Small intestine (tissue), 7 donors: ENCODE measurements around the gene ABL2. TPM values are rescaled to one million over a fixed set of nuclear protein-coding genes. Genes with fewer than 3 reads are reported as not detected.
"Not testable (repeated sequence)": the region's sequence is repeated elsewhere in the genome, so short reads cannot be mapped to it uniquely, and the experiment has no call there.

Experiments used
- DNase-seq, 2 donors: peaks; one replicate each; pipeline versions ENCODE4 v3.0.0 to v3.0.0-alpha.2; 2013
- FAIRE-seq: peaks from 2 replicates; lab custom pipeline; 2012; peaks lifted over from hg19 to GRCh38; lab: Jason Lieb, UNC
- H3K27ac ChIP-seq, 3 donors: one replicate each; pipeline ENCODE4 v1.5.1; 2013; ENCODE audit warnings: low read length in 2 of 3, mild to moderate bottlenecking in 2 of 3, control low read depth in 1 of 3, inconsistent platforms in 1 of 3, low read depth in 1 of 3, moderate library complexity in 1 of 3
- H3K27me3 ChIP-seq, 3 donors: one replicate each; pipeline ENCODE4 v1.6.1; 2013; ENCODE audit warnings: low read length in 3 of 3, inconsistent platforms in 1 of 3; ENCODE audit not compliant: control insufficient read depth in 3 of 3, insufficient read depth in 3 of 3
- H3K36me3 ChIP-seq, 3 donors: one replicate each; pipeline ENCODE4 v1.6.1; 2013; ENCODE audit warnings: low read length in 3 of 3, inconsistent platforms in 1 of 3, low read depth in 1 of 3, mild to moderate bottlenecking in 1 of 3, moderate library complexity in 1 of 3; ENCODE audit not compliant: control insufficient read depth in 3 of 3, insufficient read depth in 2 of 3
- H3K4me1 ChIP-seq, 3 donors: one replicate each; pipeline ENCODE4 v1.6.1; 2013; ENCODE audit warnings: low read length in 2 of 3, inconsistent platforms in 1 of 3, low read depth in 1 of 3, mild to moderate bottlenecking in 1 of 3, moderate library complexity in 1 of 3; ENCODE audit not compliant: control insufficient read depth in 3 of 3, insufficient read depth in 2 of 3
- H3K4me3 ChIP-seq, 3 donors: one replicate each; pipeline ENCODE4 v1.5.1; 2013; ENCODE audit warnings: low read length in 3 of 3, control low read depth in 1 of 3, inconsistent platforms in 1 of 3, low read depth in 1 of 3, mild to moderate bottlenecking in 1 of 3, moderate library complexity in 1 of 3
- H3K9me3 ChIP-seq, 2 donors: one replicate each; pipeline ENCODE4 v1.6.1; 2013; ENCODE audit warnings: low read depth in 1 of 2, low read length in 1 of 2; ENCODE audit not compliant: control insufficient read depth in 2 of 2, insufficient read depth in 1 of 2
- WGBS, 3 donors: extraction: QIAGEN DNeasy Blood & Tissue Kit; methylation state at CpG; one replicate each; pipeline ENCODE4 v1.1.7; 2013; 5-methylcytosine and 5-hydroxymethylcytosine counted together
- polyA plus RNA-seq, 4 donors: library from polyadenylated mRNA; stranded (reverse) in 3 of 4; unstranded in 1 of 4; fragments of 200-250 nt in 3 of 4; fragments of 120-200 nt in 1 of 4; gene quantifications; one replicate each; pipeline versions ENCODE4 v1.2.1 to v1.2.3, GENCODE V29; 2013
- donor health status: healthy with polysubstance abuse.
- donor health status: control.
- donor health status: control.
- donor health status: Bipolar disorder and iron deficiency.
- donor health status: healthy.

The ABL2 gene
- polyA plus RNA-seq, 4 donors = 1.6 to 8.1 (median 3.0) TPM

- Histone ChIP-seq H3K9me3 (no peaks in the 10 kb centered on the region), H3K36me3 (no peaks in the 10 kb centered on the region), H3K4me3 (peak overlapping the region in 2 of 3 donors; percentile 75 to 98), H3K4me1 (peaks cover 0 to 7% (median 2%) of the 10 kb centered on the region in 3 donors), H3K27ac (peak overlapping the region in 1 of 3 donors; percentile 55), H3K27me3 (no peaks in the 10 kb centered on the region)
- WGBS, 3 donors = 35 to 52% (median 40%) methylated on average over 5 of the region's 5 CpGs
- FAIRE-seq = no peak
- peak; percentile 2 to 12 for DNase-seq
Observed at GRCh38 chr1:179230251-179230650, 774 bp upstream of the ABL2 start.

GRCh38 chr1:179228783-179229213 is 679 bp downstream of the ABL2 start:
- Histone ChIP-seq H3K36me3 (peaks cover 0 to 9% (median 0%) of the 10 kb centered on the region in 3 donors), H3K27me3 (no peaks in the 10 kb centered on the region), H3K27ac (peak overlapping the region in 2 of 3 donors; percentile 4 to 38), H3K9me3 (peaks cover 0 to under 1% of the 10 kb centered on the region in 2 donors), H3K4me1 (peaks cover 0 to 7% (median 2%) of the 10 kb centered on the region in 3 donors), H3K4me3 (peak overlapping the region; percentile 69 to 98 (median 90))
- WGBS, 3 donors = 1% methylated on average over 19 of the region's 19 CpGs
- DNase-seq (peak; percentile 42 to 47), FAIRE-seq (no peak)

- Histone ChIP-seq H3K27ac (no peak overlapping the region), H3K27me3 (no peaks in the 10 kb centered on the region), H3K36me3 (peaks cover 0 to 14% (median 0%) of the 10 kb centered on the region in 3 donors), H3K4me3 (no peak overlapping the region), H3K4me1 (peaks cover 0 to 7% (median 2%) of the 10 kb centered on the region in 3 donors), H3K9me3 (peaks cover 0 to 2% of the 10 kb centered on the region in 2 donors)
- FAIRE-seq (no peak), DNase-seq (peak; percentile 49 to 88)
Observed at GRCh38 chr1:179226738-179227137, 2.7 kb downstream of the ABL2 start.

- H3K9me3 ChIP-seq, H3K4me3 ChIP-seq, H3K27me3 ChIP-seq, FAIRE-seq, H3K27ac ChIP-seq, DNase-seq, H3K4me1 ChIP-seq: not testable (repeated sequence)
- WGBS, 3 donors = 66 to 87% (median 81%) methylated on average over 8 of the region's 8 CpGs
- peaks cover 0 to 16% (median 0%) of the 10 kb centered on the region in 3 donors for H3K36me3 ChIP-seq
Observed at GRCh38 chr1:179224466-179224865, 5.0 kb downstream of the ABL2 start.

GRCh38 chr1:179221121-179221520 is 8.4 kb downstream of the ABL2 start:
- not testable (repeated sequence) for H3K9me3 ChIP-seq, H3K4me1 ChIP-seq, H3K27me3 ChIP-seq, FAIRE-seq, H3K4me3 ChIP-seq, DNase-seq, H3K27ac ChIP-seq
- peaks cover 0 to 34% (median 0%) of the 10 kb centered on the region in 3 donors for H3K36me3 ChIP-seq
- 81 to 85% (median 81%) methylated on average over 7 of the region's 7 CpGs for WGBS, 3 donors

GRCh38 chr1:179217943-179218507 is 11.5 kb downstream of the ABL2 start:
- Histone ChIP-seq H3K4me3 (no peak overlapping the region), H3K27ac (no peak overlapping the region), H3K36me3 (peaks cover 0 to 22% (median 0%) of the 10 kb centered on the region in 3 donors), H3K27me3 (no peaks in the 10 kb centered on the region), H3K4me1 (no peaks in the 10 kb centered on the region), H3K9me3 (no peaks in the 10 kb centered on the region)
- FAIRE-seq (no peak), DNase-seq (peak in 1 of 2 donors; percentile 11)
- WGBS, 3 donors = 65 to 69% (median 69%) methylated on average over 5 of the region's 5 CpGs

GRCh38 chr1:179213317-179213716 is 16.2 kb downstream of the ABL2 start:
- not testable (repeated sequence) for FAIRE-seq, H3K4me1 ChIP-seq, DNase-seq, H3K4me3 ChIP-seq, H3K27me3 ChIP-seq, H3K9me3 ChIP-seq, H3K27ac ChIP-seq
- H3K36me3 ChIP-seq = peaks cover 0 to 13% (median 0%) of the 10 kb centered on the region in 3 donors
- WGBS, 3 donors = 96 to 100% (median 98%) methylated on average over 3 of the region's 3 CpGs

GRCh38 chr1:179208681-179209477 is 20.6 kb downstream of the ABL2 start:
- Histone ChIP-seq H3K9me3 (no peaks in the 10 kb centered on the region), H3K27ac (no peak overlapping the region), H3K4me3 (no peak overlapping the region), H3K36me3 (peaks cover 0 to 2% (median 0%) of the 10 kb centered on the region in 3 donors), H3K27me3 (no peaks in the 10 kb centered on the region), H3K4me1 (no peaks in the 10 kb centered on the region)
- WGBS, 3 donors = 91 to 96% (median 96%) methylated on average over 1 of the region's 1 CpG
- DNase-seq (no peak), FAIRE-seq (no peak)
